ENCODE data around the gene GCC2.

GRCh38 chr2:108412995-108413710 lies 35.9 kb upstream of the GCC2 start:
- TF ChIP-seq CTCF (IDR thresholded peaks at IDR 0.05; ENCODE audit: low read depth, low read length) (no peak), EZH2phosphoT487 (IDR thresholded peaks at IDR 0.05; ENCODE audit: low read depth) (no peak)

Measured in OCI-LY3 (cell line).